Cardiac muscle cell (in vitro differentiated cells and primary cell): Measurements from ENCODE around the gene ZNRF3. TPM values are rescaled to one million over a fixed set of nuclear protein-coding genes. Genes with fewer than 3 reads are reported as not detected.

Experiments
- DNase-seq, 2 donors: peaks; one replicate each; pipeline versions ENCODE4 v3.0.0 to v3.0.0-alpha.2; 2010 to 2017; ENCODE audit warnings: low read depth in 1 of 2, low spot score in 1 of 2
- H3K27ac ChIP-seq: fragments of 200-600 bp; sonication (generic); 2 replicates; pipeline ENCODE4 v1.5.1; 2016
- H3K27me3 ChIP-seq: fragments of 200-600 bp; sonication (generic); 2 replicates; pipeline ENCODE4 v1.6.0; 2016; ENCODE audit warnings: control low read depth
- H3K36me3 ChIP-seq: fragments of 200-600 bp; sonication (generic); 2 replicates; pipeline ENCODE4 v1.5.1; 2016; ENCODE audit warnings: control low read depth
- H3K4me1 ChIP-seq: fragments of 200-600 bp; sonication (generic); 2 replicates; pipeline ENCODE4 v1.8.1; 2017; ENCODE audit warnings: low read depth, mild to moderate bottlenecking, mixed run types
- H3K4me3 ChIP-seq: fragments of 200-600 bp; sonication (generic); 2 replicates; pipeline ENCODE4 v1.5.1; 2016; ENCODE audit warnings: mild to moderate bottlenecking
- H3K9me3 ChIP-seq: fragments of 200-600 bp; sonication (generic); 2 replicates; pipeline ENCODE4 v1.5.1; 2017; ENCODE audit warnings: low read depth, mild to moderate bottlenecking, control low read depth
- polyA plus RNA-seq: library from polyadenylated mRNA; unstranded; fragments of >200 nt; fragmentation: Nextera tagmentation; extraction: Ambion mirVana; gene quantifications from 2 replicates; pipeline ENCODE4 v1.2.1, GENCODE V29; 2016
- total RNA-seq: library from RNA; depleted of rRNA; stranded (reverse); fragments of >200 nt; gene quantifications from 2 replicates; pipeline ENCODE4 v1.2.3, GENCODE V29; 2016
- TF ChIP-seq, protein P1 (sequence below): IDR thresholded peaks from 2 replicates; pipeline ENCODE4 v1.5.1; 2012; ENCODE audit warnings: low read depth, mild to moderate bottlenecking, low read length

The ZNRF3 gene
- total and polyA plus RNA-seq, 2 experiments from 2014 or later = 23.8 to 40.4 TPM

- peak in 1 of 2 donors; percentile 38 for DNase-seq
These were observed 100.5 kb downstream of the ZNRF3 start for GRCh38 chr22:28983788-28984441.

GRCh38 chr22:28984482-28985158 lies 101.2 kb downstream of the ZNRF3 start:
- no peak overlapping the region for H3K4me3 ChIP-seq
- peak overlapping the region; percentile 44 for H3K27ac ChIP-seq
- peaks cover 47% of the 10 kb centered on the region for H3K4me1 ChIP-seq
- TF ChIP-seq, protein P1, sequence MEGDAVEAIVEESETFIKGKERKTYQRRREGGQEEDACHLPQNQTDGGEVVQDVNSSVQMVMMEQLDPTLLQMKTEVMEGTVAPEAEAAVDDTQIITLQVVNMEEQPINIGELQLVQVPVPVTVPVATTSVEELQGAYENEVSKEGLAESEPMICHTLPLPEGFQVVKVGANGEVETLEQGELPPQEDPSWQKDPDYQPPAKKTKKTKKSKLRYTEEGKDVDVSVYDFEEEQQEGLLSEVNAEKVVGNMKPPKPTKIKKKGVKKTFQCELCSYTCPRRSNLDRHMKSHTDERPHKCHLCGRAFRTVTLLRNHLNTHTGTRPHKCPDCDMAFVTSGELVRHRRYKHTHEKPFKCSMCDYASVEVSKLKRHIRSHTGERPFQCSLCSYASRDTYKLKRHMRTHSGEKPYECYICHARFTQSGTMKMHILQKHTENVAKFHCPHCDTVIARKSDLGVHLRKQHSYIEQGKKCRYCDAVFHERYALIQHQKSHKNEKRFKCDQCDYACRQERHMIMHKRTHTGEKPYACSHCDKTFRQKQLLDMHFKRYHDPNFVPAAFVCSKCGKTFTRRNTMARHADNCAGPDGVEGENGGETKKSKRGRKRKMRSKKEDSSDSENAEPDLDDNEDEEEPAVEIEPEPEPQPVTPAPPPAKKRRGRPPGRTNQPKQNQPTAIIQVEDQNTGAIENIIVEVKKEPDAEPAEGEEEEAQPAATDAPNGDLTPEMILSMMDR = no peak
- no peaks in the 10 kb centered on the region for H3K27me3 ChIP-seq
- H3K36me3 ChIP-seq = peaks cover 15% of the 10 kb centered on the region
- H3K9me3 ChIP-seq = no peaks in the 10 kb centered on the region
- peak in 1 of 2 donors; percentile 10 for DNase-seq

More at GRCh38 chr22:28983788-28984441, 100.5 kb downstream of the ZNRF3 start:
- Histone ChIP-seq H3K4me3 (no peak overlapping the region), H3K9me3 (no peaks in the 10 kb centered on the region), H3K27ac (peak overlapping the region; percentile 81), H3K36me3 (peaks cover 14% of the 10 kb centered on the region), H3K27me3 (no peaks in the 10 kb centered on the region), H3K4me1 (peaks cover 54% of the 10 kb centered on the region)
- TF ChIP-seq, protein P1 = no peak

- Histone ChIP-seq H3K4me1 (peaks cover 36% of the 10 kb centered on the region), H3K27me3 (no peaks in the 10 kb centered on the region), H3K27ac (peak overlapping the region; percentile 44), H3K36me3 (peaks cover 15% of the 10 kb centered on the region), H3K9me3 (no peaks in the 10 kb centered on the region), H3K4me3 (no peak overlapping the region)
- TF ChIP-seq, protein P1 = no peak
- peak in 1 of 2 donors; percentile 5 for DNase-seq
These were observed 102.4 kb downstream of the ZNRF3 start for GRCh38 chr22:28985581-28986290.

DNA sequence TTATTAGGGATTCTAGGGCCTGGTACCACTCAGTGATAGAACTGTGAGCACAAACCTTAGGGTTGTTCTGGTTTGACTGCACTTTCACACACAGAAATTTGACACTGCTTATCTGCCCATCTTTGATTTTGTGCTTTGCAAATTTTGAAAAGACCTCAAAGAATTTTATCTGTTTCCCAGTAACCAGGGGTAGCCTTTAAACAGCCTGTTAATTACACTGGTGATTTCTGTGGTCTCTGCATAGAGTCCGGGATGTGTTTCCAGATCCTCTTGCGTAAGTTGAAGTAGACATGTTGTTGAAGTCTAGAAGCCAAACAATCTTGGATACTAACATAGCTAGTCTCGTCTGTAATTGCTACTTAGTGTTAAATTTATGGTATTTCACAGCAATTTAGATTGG lies 103.0 kb downstream of the ZNRF3 start:
- peaks cover 36% of the 10 kb centered on the region for H3K4me1 ChIP-seq
- TF ChIP-seq, protein P1 = no peak
- peak overlapping the region; percentile 44 for H3K27ac ChIP-seq
- H3K36me3 ChIP-seq = peaks cover 15% of the 10 kb centered on the region
- H3K9me3 ChIP-seq = no peaks in the 10 kb centered on the region
- H3K4me3 ChIP-seq = no peak overlapping the region
- peak in 1 of 2 donors; percentile 78 for DNase-seq
- H3K27me3 ChIP-seq = no peaks in the 10 kb centered on the region

- TF ChIP-seq, protein P1 = no peak
- peaks cover 25% of the 10 kb centered on the region for H3K4me1 ChIP-seq
- no peak overlapping the region for H3K4me3 ChIP-seq
- H3K9me3 ChIP-seq = no peaks in the 10 kb centered on the region
- no peaks in the 10 kb centered on the region for H3K27me3 ChIP-seq
- H3K27ac ChIP-seq = no peak overlapping the region
- H3K36me3 ChIP-seq = peaks cover 18% of the 10 kb centered on the region
- no peak for DNase-seq
These were observed 105.1 kb downstream of the ZNRF3 start for GRCh38 chr22:28988457-28988856.
